Stomach (tissue), 4 donors: ENCODE measurements around the gene PXMP2.

Experiments used
- EP300 ChIP-seq: sonication (generic); formaldehyde crosslinking; IDR thresholded peaks from one replicate; pipeline ENCODE4 v1.6.1; 2017; ENCODE audit warnings: antibody characterized with exemption
- POLR2A ChIP-seq, 4 donors: fragments of 450-650 bp; IDR thresholded peaks; one replicate each; pipeline ENCODE4 v1.6.1; 2016; ENCODE audit warnings: antibody characterized with exemption in 4 of 4, control low read depth in 2 of 4, mild to moderate bottlenecking in 1 of 4, moderate library complexity in 1 of 4
- POLR2AphosphoS5 ChIP-seq, 3 donors: sonication (generic); formaldehyde crosslinking; IDR thresholded peaks; one replicate each; pipeline ENCODE4 v1.6.1; 2016; ENCODE audit warnings: antibody characterized with exemption in 3 of 3
- TF ChIP-seq, protein P1 (sequence below), 7 experiments: fragments of 450-650 bp in 4 of 7; fragments of 200-600 bp in 3 of 7; sonication (generic) in 3 of 7; IDR thresholded peaks; one replicate each; pipeline ENCODE4 v1.5.1; 2016 to 2019; ENCODE audit warnings: antibody characterized with exemption in 7 of 7, control low read depth in 2 of 7, mild to moderate bottlenecking in 1 of 7

- no peak for TF ChIP-seq POLR2A (IDR thresholded peaks at IDR 0.05)
- TF ChIP-seq POLR2AphosphoS5 (IDR thresholded peaks at IDR 0.05), result no peak
- TF ChIP-seq, protein P1, sequence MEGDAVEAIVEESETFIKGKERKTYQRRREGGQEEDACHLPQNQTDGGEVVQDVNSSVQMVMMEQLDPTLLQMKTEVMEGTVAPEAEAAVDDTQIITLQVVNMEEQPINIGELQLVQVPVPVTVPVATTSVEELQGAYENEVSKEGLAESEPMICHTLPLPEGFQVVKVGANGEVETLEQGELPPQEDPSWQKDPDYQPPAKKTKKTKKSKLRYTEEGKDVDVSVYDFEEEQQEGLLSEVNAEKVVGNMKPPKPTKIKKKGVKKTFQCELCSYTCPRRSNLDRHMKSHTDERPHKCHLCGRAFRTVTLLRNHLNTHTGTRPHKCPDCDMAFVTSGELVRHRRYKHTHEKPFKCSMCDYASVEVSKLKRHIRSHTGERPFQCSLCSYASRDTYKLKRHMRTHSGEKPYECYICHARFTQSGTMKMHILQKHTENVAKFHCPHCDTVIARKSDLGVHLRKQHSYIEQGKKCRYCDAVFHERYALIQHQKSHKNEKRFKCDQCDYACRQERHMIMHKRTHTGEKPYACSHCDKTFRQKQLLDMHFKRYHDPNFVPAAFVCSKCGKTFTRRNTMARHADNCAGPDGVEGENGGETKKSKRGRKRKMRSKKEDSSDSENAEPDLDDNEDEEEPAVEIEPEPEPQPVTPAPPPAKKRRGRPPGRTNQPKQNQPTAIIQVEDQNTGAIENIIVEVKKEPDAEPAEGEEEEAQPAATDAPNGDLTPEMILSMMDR (IDR thresholded peaks at IDR 0.05), result no peak
- TF ChIP-seq EP300, result no peak
Measured at GRCh38 chr12:132741620-132742019, 54.2 kb downstream of the PXMP2 start.
